HepG2 (cell line): ENCODE measurements around the gene EIF2AK2. TPM values are rescaled to one million over a fixed set of nuclear protein-coding genes. Genes with fewer than 3 reads are reported as not detected.

Source experiments
- FOXC1 ChIP-seq: sonication (generic); formaldehyde crosslinking; IDR thresholded peaks from 2 replicates; pipeline ENCODE4 v1.8.0; 2022; ENCODE audit warnings: mild to moderate bottlenecking, missing genetic modification reagents, borderline replicate concordance
- HDAC6 ChIP-seq: fragments of 200-600 bp; sonication (generic); IDR thresholded peaks from 2 replicates; pipeline ENCODE4 v1.7.0; 2017; ENCODE audit warnings: mild to moderate bottlenecking, antibody characterized with exemption, low read length, low read depth
- KAT2B ChIP-seq: fragments of 150-350 bp; IDR thresholded peaks from 2 replicates; pipeline ENCODE4 v1.6.1; 2014; ENCODE audit warnings: low read depth, low read length, borderline replicate concordance
- KLF13 ChIP-seq: sonication (generic); formaldehyde crosslinking; IDR thresholded peaks from 2 replicates; pipeline ENCODE4 v1.4.0; 2020; ENCODE audit warnings: mild to moderate bottlenecking, missing genetic modification reagents
- RAD21 ChIP-seq: fragments of 450-650 bp; formaldehyde crosslinking; IDR thresholded peaks from 2 replicates; pipeline ENCODE4 v1.5.0; 2020; ENCODE audit warnings: mild to moderate bottlenecking
- SYNCRIP ChIP-seq: fragments of 200-400 bp; formaldehyde crosslinking; IDR thresholded peaks from 2 replicates; pipeline ENCODE4 v1.6.1; 2018; ENCODE audit warnings: mild to moderate bottlenecking, low read depth, low read length; ENCODE audit not compliant: insufficient read depth
- TEAD2 ChIP-seq: sonication (generic); formaldehyde crosslinking; IDR thresholded peaks from 2 replicates; pipeline ENCODE4 v1.9.0; 2021; ENCODE audit warnings: missing genetic modification reagents
- U2AF2 ChIP-seq: fragments of 200-400 bp; formaldehyde crosslinking; IDR thresholded peaks from 2 replicates; pipeline ENCODE4 v1.6.1; 2017; ENCODE audit warnings: low read depth, mild to moderate bottlenecking, low read length
- ZFY ChIP-seq: sonication (generic); formaldehyde crosslinking; IDR thresholded peaks from 2 replicates; pipeline ENCODE4 v1.4.0; 2020; ENCODE audit warnings: missing genetic modification reagents
- ZNF10 ChIP-seq: sonication (generic); formaldehyde crosslinking; IDR thresholded peaks from 2 replicates; pipeline ENCODE4 v1.4.0; 2020; ENCODE audit warnings: mild to moderate bottlenecking, low read depth, missing genetic modification reagents, borderline replicate concordance
- ZNF251 ChIP-seq: sonication (generic); formaldehyde crosslinking; IDR thresholded peaks from 2 replicates; pipeline ENCODE4 v1.9.0; 2021; ENCODE audit warnings: mild to moderate bottlenecking, missing genetic modification reagents
- ZNF382 ChIP-seq: sonication (generic); formaldehyde crosslinking; IDR thresholded peaks from 2 replicates; pipeline ENCODE4 v1.5.0; 2020; ENCODE audit warnings: missing genetic modification reagents, mild to moderate bottlenecking, borderline replicate concordance
- ZNF451 ChIP-seq: sonication (generic); formaldehyde crosslinking; IDR thresholded peaks from 2 replicates; pipeline ENCODE4 v1.5.0; 2020; ENCODE audit warnings: mild to moderate bottlenecking, missing genetic modification reagents
- ZNF615 ChIP-seq: sonication (generic); formaldehyde crosslinking; IDR thresholded peaks from 2 replicates; pipeline ENCODE4 v1.5.0; 2020; ENCODE audit warnings: mild to moderate bottlenecking, missing genetic modification reagents, borderline replicate concordance
- ZNF841 ChIP-seq: sonication (generic); formaldehyde crosslinking; IDR thresholded peaks from 2 replicates; pipeline ENCODE4 v1.8.1; 2023; ENCODE audit warnings: missing genetic modification reagents, borderline replicate concordance
- ZNF850 ChIP-seq: sonication (generic); formaldehyde crosslinking; conservative IDR thresholded peaks from 2 replicates; pipeline ENCODE4 v1.9.0; 2021; ENCODE audit warnings: mild to moderate bottlenecking, missing genetic modification reagents
- polyA plus RNA-seq, 8 experiments: library from polyadenylated mRNA; depleted of rRNA in 3 of 8; stranded (reverse) in 7 of 8; unstranded in 1 of 8; fragments of >200 nt; fragmentation: Illumina TruSeq in 4 of 8; extraction: Trizol in 4 of 8; gene quantifications; 2 replicates each; pipeline versions ENCODE4 v1.2.1 to v1.2.3, GENCODE V29; 2011 to 2016; ENCODE audit warnings: low read depth in 4 of 8, missing spikeins in 1 of 8, mixed read lengths in 1 of 8; ENCODE audit not compliant: insufficient read depth in 1 of 8
- total RNA-seq, 5 experiments: library from RNA; depleted of rRNA; stranded (reverse); fragments of >200 nt; fragmentation: Illumina TruSeq; extraction: Trizol; gene quantifications; 2 replicates each; pipeline ENCODE4 v1.2.3, GENCODE V29; 2016; ENCODE audit warnings: low read depth in 1 of 5
- TF ChIP-seq, protein P1 (sequence below): sonication (generic); formaldehyde crosslinking; IDR thresholded peaks from 2 replicates; pipeline ENCODE4 v1.9.0; 2021; ENCODE audit warnings: missing genetic modification reagents, borderline replicate concordance
- TF ChIP-seq, protein P2 (sequence below): fragments of 450-650 bp; IDR thresholded peaks from 2 replicates; pipeline ENCODE4 v1.6.1; 2017; ENCODE audit warnings: mild to moderate bottlenecking
- TF ChIP-seq, protein P3 (sequence below): sonication (generic); formaldehyde crosslinking; IDR thresholded peaks from 2 replicates; pipeline ENCODE4 v1.8.1; 2022; ENCODE audit warnings: mild to moderate bottlenecking, missing genetic modification reagents
- TF ChIP-seq, protein P4 (sequence below): sonication (generic); formaldehyde crosslinking; conservative IDR thresholded peaks from 2 replicates; pipeline ENCODE4 v1.4.0; 2020; ENCODE audit warnings: missing genetic modification reagents

EIF2AK2 gene
- total and polyA plus RNA-seq, 2 of the 13 experiments (the other 11 are each of a cell fraction or from before 2014, with no cell fraction given), result 10.2 to 26.1 TPM

DNA sequence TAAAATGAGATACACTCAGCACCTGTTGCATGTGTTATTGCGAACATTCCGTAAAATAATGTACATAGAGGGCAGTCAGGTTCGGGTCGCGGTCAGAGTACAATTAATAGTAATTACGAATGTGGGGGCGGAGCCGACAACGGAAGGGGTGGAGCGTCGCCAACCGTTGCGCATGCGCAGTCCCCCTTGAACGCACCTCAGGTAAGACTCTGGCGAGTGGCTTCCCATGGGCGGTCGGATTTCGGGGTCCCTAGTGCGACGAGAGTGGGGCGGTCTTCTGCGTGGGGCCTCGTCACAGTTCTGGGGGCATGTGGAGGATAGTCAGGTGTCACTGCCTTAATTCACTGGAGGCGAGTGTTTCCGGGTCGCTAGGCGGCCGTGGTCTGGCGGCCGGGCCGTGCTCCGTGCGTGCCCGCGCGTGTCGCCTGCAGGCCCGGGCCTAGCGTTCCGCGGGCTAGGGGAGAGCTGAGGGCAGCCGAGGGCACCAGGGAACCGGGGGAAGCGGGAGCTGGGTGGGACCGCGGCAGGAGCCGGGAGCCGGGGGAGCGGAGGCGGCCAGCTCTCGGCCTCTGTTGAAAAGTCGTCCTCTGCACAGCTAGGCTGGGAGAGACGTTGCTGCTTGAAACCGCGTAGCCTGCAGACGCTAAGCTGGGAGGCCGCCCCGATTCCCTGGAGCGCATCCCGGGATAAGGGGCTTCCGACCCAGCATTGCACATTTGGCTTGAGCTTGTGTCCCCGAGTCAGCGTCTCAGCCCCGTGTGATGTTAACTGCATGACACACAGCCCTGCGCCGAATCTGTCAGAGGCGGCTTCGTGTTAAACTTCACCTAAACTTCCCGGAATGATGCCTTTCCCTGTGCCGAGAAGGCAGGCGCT, 39.8 kb upstream of the EIF2AK2 start, which contains the start of gene CEBPZOS (continued):
- TF ChIP-seq ZNF850 (0 out of 2 replicates have a peak, but pooled peaks have one; percentile 58), SYNCRIP (no peak), ZNF841 (no peak), ZNF251 (CRISPR knock-in tag) (peak; percentile 89; the same call in 1 of the 2 replicates), HDAC6 (no peak), ZNF451 (CRISPR knock-in tag) (peak; percentile 73), ZNF615 (CRISPR knock-in tag) (peak; percentile 95; the same call in 1 of the 2 replicates), ZFY (CRISPR knock-in tag) (peak; percentile 100), U2AF2 (no peak), ZNF10 (CRISPR knock-in tag) (no peak), KLF13 (CRISPR knock-in tag) (no peak; the same call in 1 of the 2 replicates), KAT2B (no peak), TEAD2 (CRISPR knock-in tag) (peak; percentile 72; the same call in 1 of the 2 replicates), ZNF382 (CRISPR knock-in tag) (no peak), FOXC1 (CRISPR knock-in tag) (peak; percentile 98; the same call in 1 of the 2 replicates), RAD21 (CRISPR knock-in tag) (peak; percentile 47; the same call in 1 of the 2 replicates)
- TF ChIP-seq, protein P1, sequence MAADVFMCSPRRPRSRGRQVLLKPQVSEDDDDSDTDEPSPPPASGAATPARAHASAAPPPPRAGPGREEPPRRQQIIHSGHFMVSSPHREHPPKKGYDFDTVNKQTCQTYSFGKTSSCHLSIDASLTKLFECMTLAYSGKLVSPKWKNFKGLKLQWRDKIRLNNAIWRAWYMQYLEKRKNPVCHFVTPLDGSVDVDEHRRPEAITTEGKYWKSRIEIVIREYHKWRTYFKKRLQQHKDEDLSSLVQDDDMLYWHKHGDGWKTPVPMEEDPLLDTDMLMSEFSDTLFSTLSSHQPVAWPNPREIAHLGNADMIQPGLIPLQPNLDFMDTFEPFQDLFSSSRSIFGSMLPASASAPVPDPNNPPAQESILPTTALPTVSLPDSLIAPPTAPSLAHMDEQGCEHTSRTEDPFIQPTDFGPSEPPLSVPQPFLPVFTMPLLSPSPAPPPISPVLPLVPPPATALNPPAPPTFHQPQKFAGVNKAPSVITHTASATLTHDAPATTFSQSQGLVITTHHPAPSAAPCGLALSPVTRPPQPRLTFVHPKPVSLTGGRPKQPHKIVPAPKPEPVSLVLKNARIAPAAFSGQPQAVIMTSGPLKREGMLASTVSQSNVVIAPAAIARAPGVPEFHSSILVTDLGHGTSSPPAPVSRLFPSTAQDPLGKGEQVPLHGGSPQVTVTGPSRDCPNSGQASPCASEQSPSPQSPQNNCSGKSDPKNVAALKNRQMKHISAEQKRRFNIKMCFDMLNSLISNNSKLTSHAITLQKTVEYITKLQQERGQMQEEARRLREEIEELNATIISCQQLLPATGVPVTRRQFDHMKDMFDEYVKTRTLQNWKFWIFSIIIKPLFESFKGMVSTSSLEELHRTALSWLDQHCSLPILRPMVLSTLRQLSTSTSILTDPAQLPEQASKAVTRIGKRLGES (CRISPR knock-in tag), result peak; percentile 34; the same call in 1 of the 2 replicates
- TF ChIP-seq, protein P2, sequence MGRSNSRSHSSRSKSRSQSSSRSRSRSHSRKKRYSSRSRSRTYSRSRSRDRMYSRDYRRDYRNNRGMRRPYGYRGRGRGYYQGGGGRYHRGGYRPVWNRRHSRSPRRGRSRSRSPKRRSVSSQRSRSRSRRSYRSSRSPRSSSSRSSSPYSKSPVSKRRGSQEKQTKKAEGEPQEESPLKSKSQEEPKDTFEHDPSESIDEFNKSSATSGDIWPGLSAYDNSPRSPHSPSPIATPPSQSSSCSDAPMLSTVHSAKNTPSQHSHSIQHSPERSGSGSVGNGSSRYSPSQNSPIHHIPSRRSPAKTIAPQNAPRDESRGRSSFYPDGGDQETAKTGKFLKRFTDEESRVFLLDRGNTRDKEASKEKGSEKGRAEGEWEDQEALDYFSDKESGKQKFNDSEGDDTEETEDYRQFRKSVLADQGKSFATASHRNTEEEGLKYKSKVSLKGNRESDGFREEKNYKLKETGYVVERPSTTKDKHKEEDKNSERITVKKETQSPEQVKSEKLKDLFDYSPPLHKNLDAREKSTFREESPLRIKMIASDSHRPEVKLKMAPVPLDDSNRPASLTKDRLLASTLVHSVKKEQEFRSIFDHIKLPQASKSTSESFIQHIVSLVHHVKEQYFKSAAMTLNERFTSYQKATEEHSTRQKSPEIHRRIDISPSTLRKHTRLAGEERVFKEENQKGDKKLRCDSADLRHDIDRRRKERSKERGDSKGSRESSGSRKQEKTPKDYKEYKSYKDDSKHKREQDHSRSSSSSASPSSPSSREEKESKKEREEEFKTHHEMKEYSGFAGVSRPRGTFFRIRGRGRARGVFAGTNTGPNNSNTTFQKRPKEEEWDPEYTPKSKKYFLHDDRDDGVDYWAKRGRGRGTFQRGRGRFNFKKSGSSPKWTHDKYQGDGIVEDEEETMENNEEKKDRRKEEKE, result no peak
- TF ChIP-seq, protein P3, sequence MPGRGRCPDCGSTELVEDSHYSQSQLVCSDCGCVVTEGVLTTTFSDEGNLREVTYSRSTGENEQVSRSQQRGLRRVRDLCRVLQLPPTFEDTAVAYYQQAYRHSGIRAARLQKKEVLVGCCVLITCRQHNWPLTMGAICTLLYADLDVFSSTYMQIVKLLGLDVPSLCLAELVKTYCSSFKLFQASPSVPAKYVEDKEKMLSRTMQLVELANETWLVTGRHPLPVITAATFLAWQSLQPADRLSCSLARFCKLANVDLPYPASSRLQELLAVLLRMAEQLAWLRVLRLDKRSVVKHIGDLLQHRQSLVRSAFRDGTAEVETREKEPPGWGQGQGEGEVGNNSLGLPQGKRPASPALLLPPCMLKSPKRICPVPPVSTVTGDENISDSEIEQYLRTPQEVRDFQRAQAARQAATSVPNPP (CRISPR knock-in tag), result peak; percentile 97
- TF ChIP-seq, protein P4, sequence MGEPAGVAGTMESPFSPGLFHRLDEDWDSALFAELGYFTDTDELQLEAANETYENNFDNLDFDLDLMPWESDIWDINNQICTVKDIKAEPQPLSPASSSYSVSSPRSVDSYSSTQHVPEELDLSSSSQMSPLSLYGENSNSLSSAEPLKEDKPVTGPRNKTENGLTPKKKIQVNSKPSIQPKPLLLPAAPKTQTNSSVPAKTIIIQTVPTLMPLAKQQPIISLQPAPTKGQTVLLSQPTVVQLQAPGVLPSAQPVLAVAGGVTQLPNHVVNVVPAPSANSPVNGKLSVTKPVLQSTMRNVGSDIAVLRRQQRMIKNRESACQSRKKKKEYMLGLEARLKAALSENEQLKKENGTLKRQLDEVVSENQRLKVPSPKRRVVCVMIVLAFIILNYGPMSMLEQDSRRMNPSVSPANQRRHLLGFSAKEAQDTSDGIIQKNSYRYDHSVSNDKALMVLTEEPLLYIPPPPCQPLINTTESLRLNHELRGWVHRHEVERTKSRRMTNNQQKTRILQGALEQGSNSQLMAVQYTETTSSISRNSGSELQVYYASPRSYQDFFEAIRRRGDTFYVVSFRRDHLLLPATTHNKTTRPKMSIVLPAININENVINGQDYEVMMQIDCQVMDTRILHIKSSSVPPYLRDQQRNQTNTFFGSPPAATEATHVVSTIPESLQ (CRISPR knock-in tag), result 0 out of 2 replicates have a peak, but pooled peaks have one; percentile 41
